NK-92 (cell line): Measurements from ENCODE around the gene MYH15.
"Not testable (repeated sequence)": the region's sequence is repeated elsewhere in the genome, so short reads cannot be mapped to it uniquely, and the experiment has no call there.

ENCODE experiments used
- DNase-seq: peaks from one replicate; lab custom pipeline; 2025; ENCODE audit not compliant: unreplicated experiment; lab: John Stamatoyannopoulos, UW

Gene MYH15

GRCh38 chr3:108391917-108392593 is 118.3 kb downstream of the MYH15 start:
- no peak for DNase-seq

DNA sequence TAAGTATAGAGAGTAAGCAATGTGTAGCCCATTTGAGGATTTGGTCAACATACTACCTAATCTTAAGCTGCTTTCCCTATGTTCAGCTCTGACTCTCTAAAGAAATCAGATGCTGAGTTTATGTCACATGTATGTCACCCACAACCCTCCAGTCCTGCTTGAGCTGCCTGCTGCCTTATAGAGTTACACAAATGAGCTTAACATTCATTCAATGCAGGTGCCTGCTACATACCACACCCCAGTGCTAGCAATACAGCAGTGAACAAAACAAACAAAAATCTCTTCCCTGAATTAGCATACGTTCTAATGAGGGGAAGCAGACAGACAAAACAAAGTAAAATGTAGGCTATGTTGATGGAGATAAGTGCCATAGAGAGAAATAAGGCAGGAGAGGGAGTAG is 121.0 kb downstream of the MYH15 start:
- DNase-seq, result no peak

GRCh38 chr3:108388136-108389132 is 122.0 kb downstream of the MYH15 start:
- DNase-seq, result no peak

DNA sequence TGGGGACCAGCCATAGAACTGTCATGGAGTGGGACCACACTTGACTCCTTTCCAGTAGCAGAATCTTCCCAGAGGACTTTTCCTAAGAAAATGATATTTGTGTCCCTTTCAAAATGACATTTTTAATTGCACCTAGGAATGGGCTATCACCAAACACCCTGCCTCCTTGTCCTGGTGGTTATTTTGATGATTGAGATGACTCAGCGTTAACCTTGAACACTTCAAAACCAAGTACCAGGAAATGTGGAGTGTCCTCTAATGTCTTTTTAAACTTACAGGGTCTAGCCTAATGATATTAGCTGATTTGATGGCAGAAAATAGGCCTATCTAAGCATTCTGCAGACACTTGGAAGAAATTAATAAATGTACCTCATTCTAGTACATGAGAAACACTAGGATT is 123.3 kb downstream of the MYH15 start:
- no peak for DNase-seq

DNA sequence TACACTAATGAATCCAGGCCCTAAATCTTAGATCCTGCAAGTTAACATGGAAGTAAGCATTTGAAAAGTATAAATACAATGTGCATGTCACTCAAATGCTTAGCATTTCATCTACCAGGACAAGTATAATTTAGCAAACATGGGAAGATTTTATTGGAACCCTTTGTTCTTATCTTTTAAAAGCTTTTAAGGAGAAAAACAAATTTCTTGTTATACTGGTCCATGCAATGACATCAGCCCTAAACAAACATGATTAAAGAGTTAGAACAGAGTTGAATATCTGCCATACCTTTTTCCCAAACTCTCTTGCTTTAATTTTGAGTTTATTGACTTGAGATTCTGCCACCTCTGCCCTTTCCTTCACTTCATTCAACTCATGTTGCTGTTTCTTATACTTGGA is 127.1 kb downstream of the MYH15 start:
- no peak for DNase-seq

DNA sequence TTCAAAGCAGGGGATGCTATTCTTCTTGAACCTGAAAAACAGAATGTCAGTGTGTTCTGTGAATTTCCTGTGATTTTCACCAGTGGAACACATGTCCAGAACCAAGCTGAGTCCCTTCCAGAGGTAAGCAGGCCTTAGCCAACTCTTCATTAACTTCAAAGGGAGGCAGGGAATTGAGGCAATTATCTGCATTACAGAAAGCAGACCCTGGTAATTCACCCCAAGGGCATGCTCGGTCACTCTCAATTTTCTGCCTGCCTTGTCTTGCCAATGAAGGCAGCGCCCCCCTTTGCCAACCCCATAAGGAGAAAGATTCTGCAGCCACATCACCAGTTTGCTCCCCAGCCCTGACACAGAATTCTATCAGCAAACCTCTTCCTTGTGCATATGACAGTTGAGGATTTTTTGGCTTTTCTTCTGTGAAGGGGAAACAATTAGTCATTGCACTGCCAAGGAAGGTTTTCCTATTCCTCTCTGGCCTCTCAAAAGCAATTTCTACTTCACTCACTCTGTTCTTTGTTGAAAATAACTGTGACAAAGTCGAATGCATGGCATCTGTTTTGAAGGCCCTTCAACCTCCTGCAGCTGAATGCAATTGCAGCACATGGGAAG is 128.8 kb downstream of the MYH15 start:
- no peak for DNase-seq

DNA sequence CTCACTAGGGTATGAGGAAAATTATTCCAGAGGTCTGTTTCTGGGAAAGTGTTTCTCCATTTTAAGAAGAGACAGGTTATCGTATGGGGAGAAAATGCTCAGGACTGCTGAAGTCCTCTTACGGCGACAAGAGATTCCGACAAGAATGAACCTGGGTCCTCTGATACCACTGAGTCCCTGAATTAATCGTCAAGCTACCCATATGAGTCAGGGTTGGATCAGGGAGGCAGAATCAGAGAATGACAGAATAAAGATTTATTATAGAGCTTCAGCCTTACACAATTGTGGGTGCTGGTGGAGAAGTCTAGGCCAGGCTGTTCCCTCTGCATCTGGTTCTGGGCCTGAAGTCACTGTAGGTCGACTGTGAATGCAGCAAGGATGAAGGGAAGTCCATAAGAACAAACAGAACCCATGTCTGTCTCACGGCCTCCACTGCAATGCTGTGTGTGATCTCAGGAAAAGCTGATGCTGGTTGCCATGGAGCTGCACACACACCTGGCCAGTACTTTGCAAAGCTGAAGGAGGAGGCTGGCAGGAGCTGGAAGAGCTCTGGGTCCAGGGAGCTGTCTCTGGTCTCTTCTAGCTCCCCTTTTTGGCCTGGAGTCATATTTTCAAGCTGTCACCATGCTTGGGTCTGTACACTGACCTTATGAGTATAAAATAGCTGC is 130.1 kb downstream of the MYH15 start:
- DNase-seq, result no peak

- not testable (repeated sequence) for DNase-seq
These were observed 131.4 kb downstream of the MYH15 start for GRCh38 chr3:108378952-108379342.

GRCh38 chr3:108378153-108378951 is 132.0 kb downstream of the MYH15 start:
- no peak for DNase-seq

- no peak for DNase-seq
These were observed 133.0 kb downstream of the MYH15 start for GRCh38 chr3:108377384-108377783.

DNA sequence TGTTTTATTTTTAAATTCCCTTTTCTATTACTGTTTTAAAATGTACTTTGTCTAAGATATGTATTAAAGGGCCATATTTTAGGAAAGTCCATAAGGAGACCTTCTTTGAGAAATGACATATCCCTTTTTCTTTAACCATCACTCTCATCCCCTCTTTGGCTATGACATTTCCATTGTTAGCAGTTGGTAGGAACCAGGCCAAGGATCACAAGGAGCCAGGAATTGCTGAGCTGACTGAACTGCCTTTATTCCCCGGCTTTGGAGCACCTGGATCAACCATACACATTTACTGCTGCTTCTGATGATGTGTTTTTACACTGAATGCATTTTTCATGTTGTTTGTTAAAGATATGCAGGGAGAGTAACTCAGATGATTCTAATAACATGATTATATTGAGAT is 134.4 kb downstream of the MYH15 start:
- DNase-seq, result no peak

DNA sequence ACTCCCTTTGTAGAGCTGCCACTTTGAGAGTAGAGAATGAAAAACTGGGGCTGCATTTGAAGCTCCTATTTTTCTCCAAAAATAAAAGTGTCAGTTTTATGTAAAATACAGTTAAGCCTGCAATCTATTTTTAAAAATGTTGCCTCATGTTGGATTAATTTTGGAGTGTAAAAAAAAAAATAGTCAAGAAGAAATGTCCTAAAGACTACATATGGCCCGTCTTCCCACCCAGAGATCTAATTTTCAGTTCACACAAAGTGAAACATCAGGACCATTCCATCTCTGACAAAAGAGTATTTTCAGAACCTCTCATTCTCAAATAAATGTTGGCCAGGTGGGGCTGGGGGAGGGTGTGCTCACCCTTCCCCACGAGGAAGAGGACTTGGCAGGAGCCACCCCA is 151.4 kb downstream of the MYH15 start:
- no peak for DNase-seq

DNA sequence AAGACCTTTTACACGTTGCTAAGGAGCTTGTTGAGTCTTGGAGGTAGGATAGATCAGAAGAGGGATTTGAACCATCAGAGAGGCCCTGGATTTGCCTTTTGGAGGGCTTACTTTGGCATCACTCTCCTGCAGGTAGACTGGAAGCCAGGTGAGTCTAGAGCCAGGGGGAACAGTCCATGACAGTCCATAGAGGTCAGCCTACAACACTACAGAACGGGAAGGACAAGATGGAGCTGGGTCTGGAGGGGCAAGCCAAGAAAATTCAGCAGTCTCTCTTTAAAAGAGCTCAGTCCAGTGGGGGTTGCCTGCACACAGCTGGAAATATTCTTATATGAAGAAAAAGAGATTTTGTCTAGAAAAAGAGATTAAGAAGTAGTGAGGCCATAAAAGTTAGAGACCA is 153.4 kb downstream of the MYH15 start:
- no peak for DNase-seq

DNA sequence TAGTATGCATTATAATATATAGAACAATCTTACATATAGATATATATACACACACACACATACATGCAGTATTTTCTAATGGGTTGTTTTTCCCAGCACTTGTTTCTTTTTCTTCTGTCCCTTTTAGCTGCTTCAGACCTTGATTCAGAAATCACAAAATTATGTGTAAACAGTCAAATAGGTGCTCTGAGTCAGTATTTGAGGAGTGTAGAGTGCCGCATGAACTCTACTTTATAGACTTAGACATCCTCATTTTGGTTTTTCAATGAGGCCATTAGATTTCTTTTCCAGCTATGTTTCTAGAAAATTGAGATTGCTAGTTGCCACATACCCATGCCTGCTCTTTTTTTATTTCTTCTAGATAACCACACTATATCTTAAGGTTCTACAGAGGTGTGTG is 155.8 kb downstream of the MYH15 start:
- no peak for DNase-seq

GRCh38 chr3:108352176-108352575 is 158.2 kb downstream of the MYH15 start:
- DNase-seq, result no peak

DNA sequence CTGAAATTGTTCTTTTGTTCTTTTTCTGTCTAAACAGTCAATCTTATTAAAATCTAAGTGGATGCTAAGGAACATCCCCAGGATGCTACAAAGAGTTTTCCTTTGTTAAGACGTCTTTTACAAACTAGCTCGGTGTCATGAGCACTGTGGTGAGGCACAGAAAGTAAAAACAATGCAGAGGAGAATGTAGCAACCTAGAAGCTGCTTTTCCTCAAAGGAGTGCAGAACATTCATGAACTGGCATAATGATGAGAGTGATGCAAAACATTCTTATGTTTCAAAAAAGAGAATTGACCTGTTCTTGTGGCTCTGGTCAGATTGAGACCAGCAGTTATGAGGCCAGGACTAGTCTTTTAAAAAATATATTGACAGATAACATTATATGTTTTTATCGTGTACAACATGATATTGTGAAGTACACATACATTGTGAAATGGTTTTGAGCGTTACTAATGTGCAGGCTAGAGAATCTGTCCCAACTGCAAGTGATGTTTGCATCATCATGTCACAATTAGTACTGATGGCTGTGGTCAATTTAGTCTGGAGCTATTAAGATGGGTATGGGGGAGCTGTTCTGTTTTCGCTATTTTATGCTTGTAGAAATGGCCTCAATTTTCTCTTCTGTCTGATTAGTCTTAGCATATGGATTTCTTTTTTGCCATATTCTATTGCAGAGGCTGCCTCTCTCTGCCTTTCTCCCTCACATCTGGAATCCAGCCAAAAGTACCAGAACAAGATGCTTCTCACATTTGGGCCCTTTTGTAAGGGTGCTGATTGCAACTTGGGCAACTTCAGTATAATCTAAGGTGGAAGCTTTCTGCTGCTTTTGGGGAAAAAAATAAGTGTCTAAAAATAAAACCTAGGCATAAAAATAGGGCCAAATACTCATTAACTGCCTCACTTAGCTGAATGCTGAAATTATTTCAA is 163.8 kb downstream of the MYH15 start:
- DNase-seq, result no peak

DNA sequence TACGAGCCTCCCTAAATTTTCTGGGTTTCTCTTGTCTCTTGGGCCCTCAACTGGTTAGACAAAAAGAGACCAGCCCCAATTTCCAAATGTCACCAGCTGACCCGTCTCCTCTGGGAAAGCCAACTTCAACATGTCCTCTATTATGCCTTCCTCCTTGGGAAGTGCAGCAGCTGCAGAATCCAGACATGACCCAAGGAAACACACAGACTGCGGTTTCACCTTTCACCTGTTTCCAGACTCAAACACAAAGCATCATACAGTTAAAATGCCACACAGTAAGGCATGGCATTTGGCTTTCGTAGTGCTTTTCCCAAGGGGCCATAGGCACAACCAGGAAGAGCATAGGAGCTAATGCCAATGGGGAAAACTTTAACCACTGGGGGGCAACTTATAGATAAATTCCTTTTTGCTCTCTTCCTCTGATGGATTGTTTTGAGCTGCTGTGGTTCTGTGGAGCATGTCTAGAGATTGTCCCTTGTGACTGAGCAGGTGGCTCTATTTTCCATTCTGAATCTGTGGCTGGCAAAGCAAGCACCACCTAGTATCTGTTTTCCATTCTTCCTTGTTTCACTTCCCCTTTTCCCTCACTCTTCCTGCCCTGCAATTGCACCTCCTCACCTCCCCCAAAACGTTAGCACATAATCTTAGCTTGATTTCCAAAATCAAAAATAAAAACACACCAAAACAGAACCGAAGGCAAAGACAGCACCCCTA is 164.7 kb downstream of the MYH15 start:
- no peak for DNase-seq

DNA sequence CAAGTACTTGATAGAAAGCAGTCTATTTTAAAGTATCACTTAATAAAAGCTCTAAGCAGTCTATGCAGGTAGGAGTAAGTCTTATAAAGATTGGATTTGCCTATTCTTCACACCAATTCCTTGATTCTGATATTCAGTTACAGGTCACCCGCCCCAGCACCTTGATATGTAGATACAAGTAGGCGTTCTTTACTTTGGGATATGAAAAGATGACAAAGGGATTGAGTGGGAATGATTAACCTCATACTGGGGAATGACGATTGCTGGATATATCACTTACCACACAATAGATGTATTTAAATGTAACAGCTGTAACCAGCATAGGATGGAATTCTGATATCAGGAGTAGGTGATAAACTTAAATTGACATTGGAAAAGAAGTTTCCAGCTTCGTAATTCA is 166.9 kb downstream of the MYH15 start:
- no peak for DNase-seq
